GM18520 (cell line): ENCODE results near the gene IRF2BP2.

ENCODE experiments used
- ATAC-seq: cut with Tn5 transposase; IDR thresholded peaks from one replicate; pipeline ENCODE4 v1.9.1; 2021; ENCODE audit not compliant: unreplicated experiment

IRF2BP2 gene

DNA sequence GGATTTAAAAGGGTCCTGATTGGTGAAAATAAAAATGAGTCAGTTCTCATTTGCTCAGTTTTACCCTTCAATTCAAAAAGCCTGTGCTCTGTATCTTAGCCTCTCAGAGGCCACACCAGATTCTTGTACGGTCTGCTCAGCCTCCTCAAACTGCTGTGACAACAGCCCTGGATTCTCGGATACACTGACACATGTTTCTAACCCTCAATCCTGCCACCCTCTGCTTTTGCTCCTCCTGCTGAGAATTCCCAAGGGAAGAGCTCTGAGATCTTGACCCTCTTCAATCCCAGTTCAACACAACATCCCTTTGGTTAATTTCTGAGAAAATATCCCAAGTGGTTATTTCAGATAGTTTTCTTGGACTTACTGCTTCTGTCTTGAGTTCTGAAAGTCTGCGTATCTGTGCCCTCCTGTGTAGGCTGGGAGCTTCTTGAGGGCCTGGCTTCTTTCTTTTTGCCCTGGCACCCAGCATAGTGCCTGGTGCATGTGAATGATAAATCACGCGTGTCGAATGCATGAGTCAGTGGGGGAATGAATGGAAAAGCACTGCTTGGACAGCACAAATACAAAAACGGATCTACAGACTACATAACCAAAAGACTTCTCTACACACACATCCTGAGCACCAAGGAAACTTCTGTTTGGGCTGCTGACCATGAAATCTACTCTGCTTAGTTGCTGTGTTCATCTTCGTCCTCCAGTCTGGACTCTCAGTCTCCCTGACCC lies 24.5 kb downstream of the IRF2BP2 start:
- ATAC-seq: no peak

DNA sequence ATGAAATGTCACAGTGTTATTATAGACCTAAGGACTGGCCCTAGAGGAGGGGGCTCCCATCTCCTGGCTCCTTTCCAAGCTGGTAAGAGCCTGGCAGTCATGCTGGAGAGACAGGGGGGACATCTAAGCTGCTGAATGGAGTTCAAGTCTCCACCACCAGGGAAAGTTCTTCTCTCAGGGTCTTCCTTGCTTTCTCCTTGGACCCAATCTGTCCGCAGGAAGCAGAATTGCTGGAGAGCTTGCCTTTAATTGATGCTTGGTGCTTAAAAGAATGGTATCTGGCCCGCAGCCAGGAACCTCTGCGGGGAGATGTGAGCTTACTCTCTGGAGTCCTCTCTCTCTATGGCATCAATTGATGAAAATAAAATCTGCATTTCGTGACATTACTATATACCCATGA lies 25.1 kb downstream of the IRF2BP2 start:
- ATAC-seq: no peak

DNA sequence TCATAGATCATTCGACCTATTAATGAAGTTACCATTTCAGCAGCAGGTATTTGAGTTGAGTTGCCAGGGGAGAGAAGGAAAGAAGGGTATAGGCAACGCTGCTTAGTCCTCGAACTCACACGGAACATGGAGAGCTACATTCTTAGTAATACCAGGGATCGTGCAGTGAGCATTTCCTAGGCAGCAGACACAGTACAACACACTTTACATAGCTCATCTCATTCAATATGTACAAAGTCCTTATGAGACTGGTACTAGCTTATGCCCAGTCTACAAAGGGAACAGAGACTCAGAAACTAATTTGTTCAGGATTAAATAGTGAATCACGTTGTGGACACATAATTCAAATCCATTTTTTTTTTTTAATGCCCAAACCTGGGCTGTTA lies 25.6 kb downstream of the IRF2BP2 start:
- ATAC-seq: no peak

GRCh38 chr1:234583755-234584419 lies 26.1 kb downstream of the IRF2BP2 start:
- no peak for ATAC-seq

DNA sequence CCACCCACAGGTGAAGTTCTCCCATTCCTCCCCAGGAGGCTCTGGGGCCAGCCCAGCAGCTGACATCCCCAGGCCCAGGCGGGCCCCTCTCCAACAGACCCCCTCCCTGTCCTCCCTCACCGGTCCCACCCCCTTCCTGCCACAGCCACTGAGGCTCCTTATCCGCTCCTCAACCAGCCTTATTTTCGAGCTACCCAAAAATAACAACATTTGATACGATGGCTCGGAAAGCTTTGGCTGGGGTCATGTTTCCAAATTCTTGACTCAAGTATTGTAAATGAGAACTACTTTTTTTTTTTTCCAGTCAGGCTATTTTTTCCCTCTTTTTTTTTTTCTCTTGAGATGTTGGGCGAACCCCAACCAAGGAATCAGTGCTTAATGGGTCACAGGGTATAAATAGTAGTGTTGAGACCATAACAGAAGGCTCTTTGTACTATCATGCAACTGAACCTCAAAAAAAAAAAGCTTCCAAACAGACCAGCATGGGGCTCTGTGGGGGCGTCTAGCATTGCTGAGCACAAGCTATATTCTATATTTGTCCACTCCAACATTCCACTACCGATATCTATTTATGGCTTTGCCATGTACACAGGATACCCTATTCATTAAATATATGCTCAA lies 27.2 kb downstream of the IRF2BP2 start:
- no peak for ATAC-seq

- no peak for ATAC-seq
Measured at GRCh38 chr1:234582186-234582585, 27.8 kb downstream of the IRF2BP2 start.

DNA sequence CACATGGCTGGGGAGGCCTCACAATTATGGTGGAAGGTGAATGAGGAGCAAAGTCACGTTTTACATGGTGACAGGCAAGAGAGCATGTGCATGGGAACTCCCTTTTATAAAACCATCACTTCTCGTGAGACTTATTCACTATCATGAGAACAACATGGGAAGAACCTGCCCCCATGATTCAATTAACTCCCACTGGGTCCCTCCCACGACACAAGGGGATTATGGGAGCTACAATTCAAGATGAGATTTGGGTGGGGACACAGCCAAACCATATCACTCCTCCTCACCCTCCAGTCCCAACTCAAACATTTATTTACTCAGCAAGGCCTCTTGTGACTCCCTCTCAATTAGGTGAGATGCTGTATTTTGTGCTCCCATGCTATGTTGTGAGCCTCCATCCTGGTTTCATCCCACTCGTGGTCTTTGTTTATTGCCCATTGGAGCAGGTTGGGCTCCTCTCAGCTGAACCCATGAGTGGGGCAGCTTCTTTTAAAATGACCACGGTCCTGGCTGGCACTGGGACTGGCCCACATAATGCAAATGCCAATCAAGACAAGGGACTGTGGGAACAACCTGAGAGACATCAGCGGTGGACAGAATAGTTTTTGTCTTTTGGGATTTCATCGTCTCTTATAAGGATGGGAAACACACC lies 28.8 kb downstream of the IRF2BP2 start:
- no peak for ATAC-seq

- no peak for ATAC-seq
Measured at GRCh38 chr1:234579967-234580366, 30.0 kb downstream of the IRF2BP2 start.

DNA sequence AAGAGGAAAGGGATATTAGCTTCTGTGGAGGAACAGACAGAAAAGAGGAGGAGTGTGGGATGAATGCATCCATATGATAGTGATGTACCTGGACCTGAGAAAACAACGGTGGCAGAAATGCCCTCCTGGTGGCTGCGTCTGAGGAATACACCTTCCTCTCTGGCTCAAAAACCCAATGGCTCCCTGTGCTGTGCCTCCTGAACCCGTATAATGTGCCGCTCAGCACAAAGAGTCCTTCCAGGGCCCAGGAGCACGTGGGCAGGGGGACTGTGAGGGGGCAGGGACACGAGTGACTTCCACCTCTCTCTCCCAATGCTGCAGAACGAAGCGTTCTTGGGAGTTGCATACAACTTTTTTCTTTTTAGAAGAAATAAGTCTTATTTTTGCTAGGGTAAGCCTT lies 31.2 kb downstream of the IRF2BP2 start:
- ATAC-seq: no peak

DNA sequence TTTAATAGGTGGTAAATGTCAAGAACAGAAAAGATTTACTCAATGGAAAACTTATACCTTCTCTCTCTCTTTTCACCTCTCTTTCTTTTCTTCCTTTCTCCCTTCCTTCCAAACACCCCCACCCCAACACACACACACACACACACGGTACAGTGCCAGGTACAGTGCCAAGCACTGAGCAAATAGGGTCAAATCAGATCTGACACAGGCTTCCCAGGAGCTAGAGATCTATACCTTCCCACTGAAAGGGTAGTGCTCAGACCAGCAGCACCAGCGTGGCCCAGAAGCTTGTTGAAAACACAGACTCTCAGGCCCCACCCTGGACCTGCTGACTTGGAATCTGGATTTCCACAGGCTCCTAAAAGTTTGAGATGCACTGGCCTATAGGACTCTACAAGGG lies 31.9 kb downstream of the IRF2BP2 start:
- no peak for ATAC-seq

- no peak for ATAC-seq
Measured at GRCh38 chr1:234573711-234574299, 36.2 kb downstream of the IRF2BP2 start.

DNA sequence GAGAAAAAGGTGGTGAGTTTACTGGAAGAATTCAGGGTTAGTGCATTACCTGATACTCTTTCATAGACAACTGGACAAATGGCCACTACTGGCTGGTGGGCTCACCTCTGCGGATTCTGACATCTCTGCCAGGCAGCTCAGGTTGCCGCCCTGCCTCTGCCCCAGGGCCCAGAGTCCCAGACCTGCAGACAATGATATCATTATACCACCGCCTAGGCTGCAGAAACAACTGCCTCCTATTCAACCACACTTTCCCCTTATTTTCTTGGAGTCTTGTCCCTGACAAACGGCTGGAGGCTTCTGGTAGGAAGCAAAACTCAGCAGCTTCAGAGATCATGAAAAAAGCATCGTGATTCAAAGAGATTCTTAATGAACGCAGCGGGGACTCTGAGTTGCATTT lies 37.0 kb downstream of the IRF2BP2 start:
- no peak for ATAC-seq

DNA sequence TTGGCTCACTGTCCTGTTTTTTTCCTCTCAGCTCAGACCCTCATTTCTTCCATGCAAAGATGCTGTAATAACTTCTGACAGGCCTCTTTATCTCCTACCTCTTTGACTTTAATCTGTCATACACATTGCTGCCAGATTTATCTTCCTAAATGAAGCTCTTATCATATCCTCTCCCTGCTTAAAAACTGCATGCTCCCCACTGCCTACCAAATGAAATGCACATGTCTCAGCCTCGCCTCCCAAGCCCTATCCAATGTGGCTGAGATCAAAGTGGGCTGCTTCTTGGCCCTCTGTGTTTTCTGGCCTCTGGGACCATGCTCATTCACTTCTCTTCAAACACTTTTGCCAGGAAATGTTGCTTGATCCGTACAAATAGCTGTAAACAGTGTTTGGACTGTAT lies 38.3 kb downstream of the IRF2BP2 start:
- ATAC-seq: no peak

DNA sequence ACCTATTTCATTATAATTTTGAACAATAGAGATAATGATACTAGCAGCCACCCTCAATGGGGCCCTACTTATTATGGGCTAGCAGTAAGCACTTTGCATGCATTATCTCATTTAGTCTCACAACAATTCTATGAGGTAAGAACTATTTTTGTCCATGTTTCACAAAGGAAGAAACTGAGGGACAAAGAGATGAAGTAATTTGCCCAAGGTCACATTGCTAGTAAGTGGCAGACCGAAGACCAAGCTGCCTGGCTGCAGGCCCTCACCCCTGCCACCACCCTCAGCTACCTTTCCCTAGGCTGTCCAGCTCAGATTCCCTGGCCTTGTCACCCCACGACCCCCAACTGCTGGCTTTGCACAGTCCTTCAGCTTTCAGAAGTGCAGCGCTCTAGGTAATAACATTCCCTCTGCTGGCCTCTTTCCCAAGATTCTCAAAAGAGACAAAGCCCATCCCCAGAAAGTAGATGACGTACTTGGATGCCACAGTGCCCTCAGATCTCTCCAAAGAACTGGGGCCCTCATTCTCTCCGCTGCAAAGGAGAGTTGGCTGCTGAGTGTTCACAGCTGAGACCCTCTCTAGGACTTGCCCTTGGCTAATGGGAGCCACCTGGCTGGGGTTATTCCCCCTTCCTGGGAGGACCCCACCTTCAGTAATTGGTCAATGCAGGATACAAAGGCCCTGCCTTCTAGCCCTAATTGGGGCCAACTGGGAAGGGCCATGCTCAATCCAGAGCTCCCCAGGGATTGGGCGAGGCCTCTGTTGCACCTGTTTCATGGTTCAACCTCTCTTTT lies 39.5 kb downstream of the IRF2BP2 start:
- ATAC-seq: no peak

DNA sequence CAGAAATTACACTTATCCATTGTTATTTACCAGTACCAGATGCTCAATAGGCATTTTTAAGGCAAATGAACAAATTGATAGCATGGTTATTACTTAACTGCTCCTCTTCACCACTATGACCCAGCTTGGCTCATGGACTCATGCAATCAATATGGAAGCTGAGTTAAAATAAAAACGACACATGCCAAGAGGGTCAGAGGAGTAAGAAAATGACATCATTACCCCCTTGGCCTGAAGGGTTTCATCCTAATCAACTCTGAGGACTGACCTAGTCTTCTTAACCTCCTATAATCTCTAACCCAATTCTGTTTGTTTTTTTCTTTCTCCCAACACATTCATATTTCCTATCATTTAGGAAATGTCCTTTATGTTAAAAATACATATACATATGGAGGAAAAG lies 41.6 kb downstream of the IRF2BP2 start:
- no peak for ATAC-seq

- ATAC-seq: no peak
Measured at GRCh38 chr1:234565132-234565531, 44.8 kb downstream of the IRF2BP2 start.

GRCh38 chr1:234564035-234565029 lies 45.6 kb downstream of the IRF2BP2 start:
- no peak for ATAC-seq

DNA sequence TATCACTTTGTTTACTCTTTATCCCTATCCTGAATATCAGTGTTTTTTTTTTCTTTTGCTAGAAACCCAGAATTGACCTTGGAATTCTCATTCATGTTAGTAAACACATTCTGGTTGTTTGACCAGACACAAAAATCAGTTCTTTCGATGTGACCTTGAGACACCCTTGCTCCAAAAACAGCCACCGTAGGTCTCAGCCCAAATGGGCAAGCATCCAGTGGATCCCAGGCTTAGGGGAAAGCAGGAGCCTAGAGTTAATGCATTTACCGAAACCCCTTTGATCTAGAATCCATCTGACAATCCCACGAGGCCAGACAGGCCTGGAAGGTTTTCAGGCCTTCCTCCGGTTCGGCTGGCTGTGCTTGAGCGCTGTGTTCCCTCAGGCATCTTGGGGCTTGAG lies 47.6 kb downstream of the IRF2BP2 start:
- ATAC-seq: no peak

DNA sequence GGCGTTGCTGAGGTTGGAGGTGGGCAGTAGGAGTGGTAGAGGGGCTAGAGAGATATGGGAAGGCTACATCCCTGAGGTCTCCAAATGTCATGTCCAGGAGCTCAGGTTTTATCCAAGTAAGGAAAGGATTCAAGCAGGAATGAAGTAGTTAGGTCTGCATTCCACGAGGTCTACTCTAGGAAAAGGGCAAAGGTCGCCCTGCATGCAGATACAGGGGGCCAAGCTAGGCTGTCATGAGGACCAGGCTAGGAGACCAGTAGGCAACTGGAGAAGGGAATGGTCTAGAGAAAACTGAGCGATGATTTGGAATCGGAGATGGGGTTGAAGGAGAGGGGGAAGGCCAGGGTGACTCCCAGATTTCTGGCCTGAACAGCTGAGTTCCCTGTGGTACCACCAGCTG lies 48.7 kb downstream of the IRF2BP2 start:
- no peak for ATAC-seq
